Calu3 (cell line): Measurements from ENCODE around the gene TMEM97. TPM values are rescaled to one million over a fixed set of nuclear protein-coding genes. Genes with fewer than 3 reads are reported as not detected.

Experiments used
- BruUV-seq: library from RNA; stranded (reverse); fragments of 400-500 nt; replicated peaks from 2 replicates; lab custom pipeline; 2021; lab: Mats Ljungman, UMichigan
- CTCF ChIA-PET: fragments of 300-600 bp; sonication (Branson Sonifier 250); formaldehyde crosslinking; loops from one replicate; lab custom pipeline; 2022; ENCODE audit warnings: antibody characterized with exemption; lab: Charles Lee
- DNase-seq: peaks from one replicate; pipeline ENCODE4 v3.0.0; 2022
- H3K27ac Mint-ChIP-seq: one replicate; pipeline ENCODE4 v1.8.0; 2022; ENCODE audit warnings: mixed read lengths; ENCODE audit not compliant: unreplicated experiment
- H3K27me3 Mint-ChIP-seq: one replicate; pipeline ENCODE4 v1.8.0; 2022; ENCODE audit warnings: mixed read lengths; ENCODE audit not compliant: unreplicated experiment
- H3K36me3 Mint-ChIP-seq: one replicate; pipeline ENCODE4 v1.8.0; 2022; ENCODE audit warnings: mild to moderate bottlenecking, moderate library complexity, mixed read lengths; ENCODE audit not compliant: insufficient read depth, unreplicated experiment
- H3K4me1 Mint-ChIP-seq: one replicate; pipeline ENCODE4 v1.8.0; 2022; ENCODE audit warnings: mild to moderate bottlenecking, low read depth, mixed read lengths; ENCODE audit not compliant: unreplicated experiment
- H3K4me3 Mint-ChIP-seq: one replicate; pipeline ENCODE4 v1.8.0; 2022; ENCODE audit warnings: mild to moderate bottlenecking, low read depth, moderate library complexity, mixed read lengths; ENCODE audit not compliant: unreplicated experiment
- H3K9me3 Mint-ChIP-seq: one replicate; pipeline ENCODE4 v1.8.0; 2022; ENCODE audit warnings: low read depth, mixed read lengths; ENCODE audit not compliant: unreplicated experiment
- CTCF ChIP-seq: fragments of 200-600 bp; IDR thresholded peaks from one replicate; pipeline ENCODE4 v1.8.0; 2022; ENCODE audit warnings: antibody characterized with exemption; ENCODE audit not compliant: unreplicated experiment
- intact Hi-C: fragments of 100-400 bp; cut with micrococcal nuclease; formaldehyde crosslinking; loops from one replicate; pipeline ENCODE4 v1.10.0; 2022; ENCODE audit not compliant: unreplicated experiment
- total RNA-seq: library from RNA; stranded (reverse); gene quantifications from 2 replicates; pipeline ENCODE4 v1.2.3, GENCODE V29; 2022

The TMEM97 gene
- total RNA-seq, 1 experiment from 2014 or later, result 110 TPM

GRCh38 chr17:28344011-28344410, 25.0 kb downstream of the TMEM97 start:
- H3K27ac Mint-ChIP-seq, result no peak overlapping the region

GRCh38 chr17:28344435-28344901, 25.5 kb downstream of the TMEM97 start:
- CTCF ChIA-PET, result no interaction called here
- intact Hi-C loops, result no loop called here
- no peak for DNase-seq
- H3K27me3 Mint-ChIP-seq, result no peaks in the 10 kb centered on the region
- no peak overlapping the region for H3K27ac Mint-ChIP-seq
- peaks cover 51% of the 10 kb centered on the region for H3K36me3 Mint-ChIP-seq
- peaks cover 21% of the 10 kb centered on the region for H3K4me1 Mint-ChIP-seq
- TF ChIP-seq CTCF, result no peak
- BruUV-seq, result no TSS peak
- H3K4me3 Mint-ChIP-seq, result no peak overlapping the region
- H3K9me3 Mint-ChIP-seq, result no peaks in the 10 kb centered on the region

More at GRCh38 chr17:28344011-28344410, 25.0 kb downstream of the TMEM97 start:
- no peak overlapping the region for H3K4me3 Mint-ChIP-seq
- no peak for DNase-seq
- H3K4me1 Mint-ChIP-seq, result peaks cover 21% of the 10 kb centered on the region
- CTCF ChIA-PET, result no interaction called here
- H3K36me3 Mint-ChIP-seq, result peaks cover 51% of the 10 kb centered on the region
- no peak for TF ChIP-seq CTCF
- H3K27me3 Mint-ChIP-seq, result no peaks in the 10 kb centered on the region
- intact Hi-C loops, result no loop called here
- no peaks in the 10 kb centered on the region for H3K9me3 Mint-ChIP-seq
- no TSS peak for BruUV-seq

- Mint-ChIP-seq H3K27ac (no peak overlapping the region), H3K4me1 (peaks cover 21% of the 10 kb centered on the region), H3K36me3 (peaks cover 59% of the 10 kb centered on the region), H3K4me3 (no peak overlapping the region), H3K27me3 (no peaks in the 10 kb centered on the region), H3K9me3 (no peaks in the 10 kb centered on the region)
- no TSS peak for BruUV-seq
- DNase-seq, result no peak
- CTCF ChIA-PET, result no interaction called here
- intact Hi-C loops, result no loop called here
- TF ChIP-seq CTCF, result no peak
Measured at GRCh38 chr17:28345419-28346198, 26.6 kb downstream of the TMEM97 start.

- Mint-ChIP-seq H3K27me3 (no peaks in the 10 kb centered on the region), H3K4me3 (no peak overlapping the region), H3K9me3 (no peaks in the 10 kb centered on the region), H3K27ac (no peak overlapping the region), H3K4me1 (peaks cover 21% of the 10 kb centered on the region), H3K36me3 (peaks cover 60% of the 10 kb centered on the region)
- DNase-seq, result no peak
- TF ChIP-seq CTCF, result no peak
- CTCF ChIA-PET, result interaction anchor here (1.1 to 2.0 kb wide), 3 partner anchors 10 to 22 kb away, joined by 3 to 9 read pairs (median 8); partner anchors contain the start of genes POLDIP2 and TNFAIP1
- intact Hi-C loops, result no loop called here
- BruUV-seq, result no TSS peak
Measured at GRCh38 chr17:28346199-28346580, 27.2 kb downstream of the TMEM97 start.
